HG02610 (cell line): ENCODE data around the gene FGD3.

Experiments
- ATAC-seq: cut with Tn5 transposase; IDR thresholded peaks from one replicate; pipeline ENCODE4 v1.9.1; 2021; ENCODE audit warnings: mild to moderate bottlenecking, moderate library complexity; ENCODE audit not compliant: unreplicated experiment

The FGD3 gene

GRCh38 chr9:93028448-93029006 is 81.2 kb downstream of the FGD3 start:
- ATAC-seq: no peak

DNA sequence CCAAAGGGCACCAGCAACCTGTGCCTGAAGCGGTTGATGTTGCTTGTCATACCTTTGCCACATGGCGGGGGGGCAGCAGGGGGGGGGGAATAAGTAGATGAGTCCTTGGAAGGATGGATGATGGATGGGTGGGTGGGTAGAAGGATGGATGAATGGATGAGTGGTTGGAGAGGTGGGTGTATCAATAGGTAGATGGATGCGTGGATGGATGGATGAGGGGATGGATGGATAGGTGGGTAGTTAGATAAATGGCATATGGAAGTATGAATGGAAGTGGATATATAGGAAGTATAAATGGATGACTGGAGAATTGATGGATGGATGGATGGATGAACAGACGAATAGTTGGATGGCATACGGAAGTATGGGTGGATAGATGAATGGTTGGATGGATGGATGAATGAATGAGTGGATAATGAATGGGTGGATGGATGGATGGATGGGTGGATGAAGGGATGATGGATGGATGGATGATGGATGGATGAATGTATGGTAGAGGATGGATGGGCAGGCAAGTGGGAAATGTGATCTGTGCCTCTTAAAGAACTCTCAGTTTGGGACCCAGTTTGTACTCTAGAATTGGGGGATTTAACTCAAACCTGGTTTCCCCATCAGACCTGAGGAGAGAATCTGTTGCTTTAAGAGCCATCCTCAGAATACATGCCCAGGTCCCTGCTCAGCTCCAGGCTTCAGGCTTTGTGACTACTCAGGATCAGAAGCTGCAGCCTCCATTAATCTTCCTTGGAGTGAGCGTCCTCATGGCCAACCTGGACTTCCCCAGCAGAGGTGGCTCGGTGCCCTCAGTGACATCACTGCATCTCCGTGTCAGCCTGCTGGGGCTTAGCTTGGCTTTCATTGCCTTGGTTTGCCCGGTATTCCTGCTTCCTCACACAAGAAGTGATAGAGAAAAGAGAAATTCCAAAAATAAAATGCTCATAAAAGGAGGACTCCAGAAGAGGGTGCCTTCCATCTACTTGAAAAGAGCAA is 83.6 kb downstream of the FGD3 start:
- no peak for ATAC-seq

GRCh38 chr9:93031629-93032430 is 84.5 kb downstream of the FGD3 start:
- ATAC-seq: no peak

DNA sequence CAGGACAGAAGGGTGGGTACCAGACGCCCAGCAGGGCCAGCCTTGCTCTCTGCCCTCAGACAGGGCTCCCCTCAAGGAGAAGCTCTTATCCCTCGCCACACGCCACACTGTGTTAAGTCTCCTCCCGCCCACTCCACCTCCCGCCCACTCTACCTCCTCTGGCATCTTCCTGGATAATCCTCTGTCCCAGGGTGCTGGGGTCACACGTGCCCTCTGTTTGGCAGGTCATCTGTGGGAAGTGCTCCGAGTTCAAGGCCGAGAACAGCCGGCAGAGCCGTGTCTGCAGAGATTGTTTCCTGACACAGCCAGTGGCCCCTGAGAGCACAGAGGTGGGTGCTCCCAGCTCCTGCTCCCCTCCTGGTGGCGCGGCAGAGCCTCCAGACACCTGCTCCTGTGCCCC is 85.2 kb downstream of the FGD3 start:
- ATAC-seq: no peak

GRCh38 chr9:93033531-93033930 is 86.2 kb downstream of the FGD3 start:
- ATAC-seq: no peak

DNA sequence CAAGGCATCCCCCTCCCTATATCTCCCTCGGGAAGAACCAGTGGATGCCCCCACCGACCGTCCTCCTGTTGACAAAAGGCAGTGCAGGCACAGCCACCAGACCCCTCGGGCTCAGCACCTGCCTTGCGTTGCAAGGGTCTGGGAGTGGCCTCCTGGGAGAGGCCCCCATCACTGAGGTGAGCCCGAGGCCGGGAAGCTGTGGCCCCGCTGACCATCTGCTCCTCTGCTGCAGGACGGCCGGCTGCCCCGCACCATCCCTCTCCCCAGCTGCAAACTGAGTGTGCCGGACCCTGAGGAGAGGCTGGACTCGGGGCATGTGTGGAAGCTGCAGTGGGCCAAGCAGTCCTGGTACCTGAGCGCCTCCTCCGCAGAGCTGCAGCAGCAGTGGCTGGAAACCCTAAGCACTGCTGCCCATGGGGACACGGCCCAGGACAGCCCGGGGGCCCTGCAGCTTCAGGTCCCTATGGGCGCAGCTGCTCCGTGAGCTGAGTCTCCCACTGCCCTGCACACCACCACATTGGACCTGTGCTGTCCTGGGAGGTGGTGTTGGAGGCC is 87.9 kb downstream of the FGD3 start:
- no peak for ATAC-seq

- ATAC-seq: no peak
Measured at GRCh38 chr9:93035821-93036351, 88.6 kb downstream of the FGD3 start.

- ATAC-seq: no peak
Measured at GRCh38 chr9:93036887-93037475, 89.7 kb downstream of the FGD3 start.

DNA sequence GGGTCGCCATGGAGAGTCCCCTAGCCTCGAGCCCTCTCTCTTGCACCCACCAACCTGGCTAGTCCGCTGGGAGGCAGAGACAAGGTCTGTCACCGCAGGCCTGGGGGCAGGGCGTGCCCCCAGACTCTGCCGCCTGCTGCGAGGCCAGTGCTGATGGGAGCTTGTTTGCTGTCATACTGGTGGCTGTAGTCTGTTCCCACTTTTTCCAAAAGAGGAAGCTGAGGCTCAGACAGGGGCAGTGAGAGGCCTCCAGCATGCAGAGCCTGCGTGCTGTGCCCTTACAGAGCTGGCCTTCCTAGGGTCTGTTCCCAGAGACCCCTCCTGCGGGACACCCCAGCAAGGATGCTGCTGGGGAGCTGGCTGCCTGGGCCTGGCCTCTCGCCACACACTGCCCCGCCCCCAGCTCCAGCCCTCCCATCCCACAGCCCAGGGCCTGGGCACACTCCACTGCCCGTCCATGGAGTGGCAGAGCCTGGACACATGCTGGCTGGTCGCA is 90.2 kb downstream of the FGD3 start:
- no peak for ATAC-seq

DNA sequence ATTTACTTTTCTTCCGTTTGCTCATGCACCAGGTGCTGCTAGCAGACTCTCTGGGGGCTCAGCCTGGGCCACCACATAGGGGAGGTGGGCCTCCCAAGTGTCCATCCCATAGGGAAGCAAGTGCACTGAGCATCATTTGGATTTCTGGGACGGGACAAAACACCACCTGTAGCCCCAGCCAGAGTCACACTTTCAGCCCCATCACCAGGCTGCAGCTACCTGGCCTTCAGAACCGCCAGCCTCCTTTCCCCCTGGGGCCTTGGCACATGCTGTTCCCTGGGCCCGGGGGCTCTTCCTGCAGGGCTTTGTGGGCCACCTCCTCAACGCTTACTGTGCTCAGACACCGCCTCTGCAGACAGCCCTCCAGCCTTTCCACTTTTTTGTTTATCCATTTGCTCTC is 91.6 kb downstream of the FGD3 start:
- no peak for ATAC-seq

GRCh38 chr9:93039456-93039855 is 92.1 kb downstream of the FGD3 start:
- no peak for ATAC-seq

DNA sequence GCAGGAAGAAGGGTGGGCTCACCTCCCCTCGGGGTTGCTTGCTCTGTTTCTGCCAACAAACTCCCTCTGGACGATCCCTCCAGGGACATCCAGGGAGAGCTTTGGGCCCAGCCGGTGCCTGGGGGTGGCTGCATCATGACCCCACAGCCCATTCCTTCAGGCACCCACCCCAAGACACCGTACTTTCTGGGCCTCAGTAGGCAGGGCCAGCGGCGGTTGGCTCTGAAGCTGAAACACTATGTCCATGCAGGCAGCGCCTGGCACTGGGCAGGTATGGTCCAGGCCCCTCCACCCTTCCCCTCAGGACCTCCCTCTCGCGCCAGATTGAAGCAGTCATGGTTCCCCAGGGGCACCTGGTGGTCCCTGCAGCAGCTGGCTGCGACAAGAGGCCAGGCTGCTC is 92.7 kb downstream of the FGD3 start:
- ATAC-seq: no peak

GRCh38 chr9:93040409-93040808 is 93.1 kb downstream of the FGD3 start:
- ATAC-seq: no peak

GRCh38 chr9:93041108-93041802 is 93.9 kb downstream of the FGD3 start:
- no peak for ATAC-seq

DNA sequence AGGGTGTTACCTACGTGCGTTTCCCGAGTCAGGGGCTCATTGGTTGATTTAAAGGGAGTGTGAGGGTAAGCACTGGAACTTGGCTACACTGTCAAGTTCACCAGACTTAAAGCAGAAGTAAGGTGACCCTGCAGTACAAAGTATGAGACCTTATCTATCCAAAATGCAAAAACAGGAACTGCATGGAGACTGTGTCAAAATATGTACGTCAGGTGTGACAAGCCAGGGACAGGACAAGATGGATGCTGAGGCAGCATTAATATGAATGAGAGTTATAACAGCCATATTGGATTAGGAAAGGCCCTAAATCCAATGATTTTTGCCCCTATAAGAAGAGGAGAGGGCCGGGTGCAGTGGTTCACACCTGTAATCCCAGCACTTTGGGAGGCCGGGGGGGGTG is 95.8 kb downstream of the FGD3 start:
- ATAC-seq: no peak

DNA sequence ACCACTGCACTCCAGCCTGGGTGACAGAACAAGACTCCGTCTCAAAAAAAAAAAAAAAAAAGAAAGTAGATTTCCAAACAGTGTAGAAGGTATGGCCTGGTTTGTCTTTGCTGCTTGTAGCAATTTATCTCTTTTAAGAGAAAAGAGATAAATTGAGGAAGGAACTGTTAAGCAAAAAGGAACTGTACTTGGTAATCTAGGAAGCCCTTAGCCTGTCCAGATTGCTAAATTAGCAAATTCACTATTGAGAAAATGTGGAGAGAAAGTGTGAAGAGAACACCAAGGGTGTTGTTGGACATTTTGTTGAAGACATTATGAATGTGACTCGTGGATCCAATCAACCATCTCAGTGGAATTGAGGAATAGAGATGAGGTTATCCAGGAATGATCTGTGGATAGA is 98.2 kb downstream of the FGD3 start:
- no peak for ATAC-seq

GRCh38 chr9:93048566-93049448 is 101.5 kb downstream of the FGD3 start:
- no peak for ATAC-seq

DNA sequence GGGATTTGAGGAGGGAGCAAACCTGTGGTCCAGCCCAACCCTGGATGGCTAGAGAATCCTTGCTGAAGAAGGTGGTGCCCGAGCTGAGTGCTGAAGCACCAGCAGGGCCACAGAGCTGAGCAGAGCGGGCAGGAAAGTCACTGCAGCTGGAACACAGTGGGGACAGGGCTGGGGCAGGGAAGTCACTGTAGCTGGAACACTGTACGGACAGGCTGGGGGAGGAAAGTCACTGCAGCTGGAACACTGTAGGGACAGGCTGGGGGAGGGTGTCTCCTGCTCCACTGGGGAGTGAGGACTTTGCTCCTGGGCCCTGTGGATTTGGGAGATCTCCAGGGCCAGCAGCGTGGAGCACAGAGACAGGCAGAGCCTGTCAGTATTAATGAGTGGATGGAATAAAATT is 102.2 kb downstream of the FGD3 start:
- ATAC-seq: no peak

DNA sequence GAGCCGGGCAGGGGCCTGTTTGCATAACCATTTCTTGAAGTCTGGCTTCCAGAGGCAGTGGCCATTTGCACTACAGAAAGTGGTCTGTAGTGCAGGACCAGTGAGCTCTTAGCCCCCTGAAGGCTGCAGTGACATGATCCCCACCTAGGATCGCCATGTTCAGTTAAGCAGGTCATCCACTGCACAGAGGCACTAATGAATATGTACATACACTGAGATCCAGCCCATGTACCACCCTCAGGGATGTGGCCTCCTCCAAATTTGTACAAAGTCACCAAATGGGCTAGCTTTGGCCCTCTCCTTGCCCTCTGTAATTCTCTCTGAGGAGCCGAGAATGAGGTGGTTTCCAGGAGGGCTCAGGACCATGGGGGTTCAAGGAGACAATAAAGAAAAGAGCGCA is 102.9 kb downstream of the FGD3 start:
- no peak for ATAC-seq
